ENCODE measurements around the gene BAD. TPM values are rescaled to one million over a fixed set of nuclear protein-coding genes. Genes with fewer than 3 reads are reported as not detected.

Gene BAD
- polyA plus RNA-seq, 2 of the 4 experiments (the other 2 are of a cell fraction), result 33.7 to 68.4 TPM

- 0% methylated on average over 2 of the region's 24 CpGs for WGBS (ENCODE audit: missing lambda C conversion rate)
- peak in 1 of 2 experiments; percentile 99 for DNase-seq (ENCODE audit: low read depth in 1 of 2, low spot score in 1 of 2)
- CTCF ChIA-PET, result interaction anchor here (0.8 to 12.2 kb wide), 3 partner anchors 9 to 63 kb away, joined by 4 to 206 read pairs (median 4); partner anchors contain the start of genes CATSPERZ and ESRRA
These were observed 43.3 kb downstream of the BAD start for GRCh38 chr11:64241241-64241490.

GRCh38 chr11:64240435-64241240 is 43.8 kb downstream of the BAD start, which contains the start of gene FKBP2:
Gene FKBP2 (plus strand): TSS chr11:64241095. CDS start chr11:64242388, 1,293 bp downstream.
- Histone ChIP-seq H3K9me3 (no peaks in the 10 kb centered on the region), H3K4me3 (peak within 1 kb of the TSS; percentile 73), H3K27ac (peak within 1 kb of the TSS; percentile 91 to 98), H3K4me1 (peaks cover 43% of the 10 kb centered on the region), H3K4me2 (peak within 1 kb of the TSS; percentile 100)
- ATAC-seq (peak; percentile 41 to 64), FAIRE-seq (no peak), DNase-seq (ENCODE audit: low read depth in 1 of 2, low spot score in 1 of 2) (peak; percentile 94 to 98)
- CTCF ChIA-PET, result interaction anchor here (0.8 to 12.2 kb wide), 4 partner anchors 10 to 63 kb away, joined by 3 to 206 read pairs (median 4); partner anchors contain the start of genes CATSPERZ, ESRRA and STIP1
- WGBS (ENCODE audit: missing lambda C conversion rate), result 1% methylated on average over 13 of the region's 58 CpGs
- POLR2A ChIA-PET, result interaction anchor here (0.7 to 2.7 kb wide), 15 partner anchors 8 to 102 kb away, joined by 3 to 15 read pairs (median 5); partner anchors contain the start of genes BAD, DNAJC4, GPR137 and MACROD1
- TF ChIP-seq FOSL2 (IDR thresholded peaks at IDR 0.05) (no peak), FOSL2 (CRISPR knock-in tag; IDR thresholded peaks at IDR 0.05) (no peak), EHF (CRISPR knock-in tag; IDR thresholded peaks at IDR 0.05) (peak; percentile 58; the same call in 1 of the 2 replicates), CBX2 (IDR thresholded peaks at IDR 0.05; ENCODE audit: borderline replicate concordance, low read depth) (no peak), BHLHE40 (IDR thresholded peaks at IDR 0.05; ENCODE audit: low read depth, low read length) (peak; percentile 84), KDM5A (IDR thresholded peaks at IDR 0.05) (no peak), NFE2L2 (conservative IDR thresholded peaks at IDR 0.05; ENCODE audit: low read length) (no peak), REST (IDR thresholded peaks at IDR 0.05) (no peak), HDAC2 (IDR thresholded peaks at IDR 0.05) (no peak), ZC3H11A (IDR thresholded peaks at IDR 0.05) (no peak), GATA3 (IDR thresholded peaks at IDR 0.05; ENCODE audit: borderline replicate concordance) (peak; percentile 27; the same call in 1 of the 2 replicates), KDM1A (IDR thresholded peaks at IDR 0.05; ENCODE audit: low read depth) (no peak), ATOH8 (CRISPR knock-in tag; IDR thresholded peaks at IDR 0.05; ENCODE audit: low read depth) (no peak), TFCP2L1 (CRISPR knock-in tag; IDR thresholded peaks at IDR 0.05) (no peak; the same call in 1 of the 2 replicates), CEBPB (IDR thresholded peaks at IDR 0.05) (no peak), JUN (IDR thresholded peaks at IDR 0.05) (peak; percentile 69 to 91; a peak in 4 of 5 replicates), SMC3 (IDR thresholded peaks at IDR 0.05) (no peak), NPAS2 (CRISPR knock-in tag; IDR thresholded peaks at IDR 0.05; ENCODE audit: borderline replicate concordance) (no peak), BCL3 (IDR thresholded peaks at IDR 0.05) (peak; percentile 94), FOSB (CRISPR knock-in tag; IDR thresholded peaks at IDR 0.05) (no peak), RNF2 (IDR thresholded peaks at IDR 0.05; ENCODE audit: borderline replicate concordance, low read depth) (no peak), ELK1 (IDR thresholded peaks at IDR 0.05; ENCODE audit: low read depth, low read length) (no peak), MAX (IDR thresholded peaks at IDR 0.05) (peak; percentile 69), CHD2 (IDR thresholded peaks at IDR 0.05; ENCODE audit: low read length, partially characterized antibody) (no peak), RARB (CRISPR knock-in tag; IDR thresholded peaks at IDR 0.05) (peak; percentile 71; the same call in 1 of the 2 replicates), NR3C1 (IDR thresholded peaks at IDR 0.05) (no peak), ESRRA (IDR thresholded peaks at IDR 0.05; ENCODE audit: borderline replicate concordance, low read length) (no peak), PHF8 (IDR thresholded peaks at IDR 0.05; ENCODE audit: borderline replicate concordance, low read depth) (peak; percentile 52), SREBF2 (IDR thresholded peaks at IDR 0.05) (no peak)

More at GRCh38 chr11:64241241-64241490, 43.3 kb downstream of the BAD start:
- POLR2A ChIA-PET, result interaction anchor here (0.7 to 2.7 kb wide), 15 partner anchors 9 to 101 kb away, joined by 3 to 15 read pairs (median 5); partner anchors contain the start of genes BAD, DNAJC4, GPR137 and MACROD1
- TF ChIP-seq SREBF2 (IDR thresholded peaks at IDR 0.05), result no peak
- TF ChIP-seq TFCP2L1 (CRISPR knock-in tag; IDR thresholded peaks at IDR 0.05), result 0 out of 2 replicates have a peak, but pooled peaks have one; percentile 46
- no peaks in the 10 kb centered on the region for H3K9me3 ChIP-seq
- H3K27ac ChIP-seq, result peak overlapping the region; percentile 88
- peaks cover 41% of the 10 kb centered on the region for H3K4me1 ChIP-seq
- H3K4me2 ChIP-seq, result peak overlapping the region; percentile 81; the same call in 1 of the 3 replicates
- peak; percentile 55 to 78 for ATAC-seq
- no peak for FAIRE-seq
- H3K4me3 ChIP-seq, result peak overlapping the region; percentile 53

Measured in A549 (cell line).